Measurements from ENCODE around the gene MS4A8. TPM values are rescaled to one million over a fixed set of nuclear protein-coding genes. Genes with fewer than 3 reads are reported as not detected.
"Not testable (repeated sequence)": the region's sequence is repeated elsewhere in the genome, so short reads cannot be mapped to it uniquely, and the experiment has no call there.

The MS4A8 gene, protein sequence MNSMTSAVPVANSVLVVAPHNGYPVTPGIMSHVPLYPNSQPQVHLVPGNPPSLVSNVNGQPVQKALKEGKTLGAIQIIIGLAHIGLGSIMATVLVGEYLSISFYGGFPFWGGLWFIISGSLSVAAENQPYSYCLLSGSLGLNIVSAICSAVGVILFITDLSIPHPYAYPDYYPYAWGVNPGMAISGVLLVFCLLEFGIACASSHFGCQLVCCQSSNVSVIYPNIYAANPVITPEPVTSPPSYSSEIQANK
- 0.18 TPM for polyA plus RNA-seq (ENCODE audit: insufficient read length)
- long read RNA-seq, donor 1: 0 reads
- long read RNA-seq, donor 2: 0 reads
- long read RNA-seq, donor 3: 0 reads
- long read RNA-seq, donor 4: 0 reads
- long read RNA-seq, donor 5: 0 reads
- long read RNA-seq, donor 6: 0 reads
- long read RNA-seq, donor 7: 0 reads
- long read RNA-seq, donor 8: 0 reads

DNA sequence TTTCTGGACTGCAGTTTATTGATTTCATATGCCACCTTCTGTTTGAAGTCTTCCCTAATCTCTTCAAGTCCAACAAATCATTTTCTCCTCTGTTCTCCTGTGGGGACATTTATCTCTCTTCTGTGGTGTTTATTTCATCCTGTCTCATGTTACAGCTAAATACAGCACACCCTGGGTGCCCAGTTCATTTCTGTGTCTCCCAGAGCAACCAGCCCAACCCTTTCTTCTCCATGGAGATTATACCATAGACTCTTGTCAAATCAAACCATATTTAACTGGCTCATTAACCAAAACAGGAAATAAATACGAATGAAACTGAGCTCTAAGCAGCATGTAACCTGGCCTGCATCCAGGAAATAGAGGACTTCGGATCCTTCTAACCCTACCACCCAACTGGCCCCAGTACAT, at the start of gene MS4A8:
MS4A8 (plus strand) TSS at position 329 of the 408 bp plus-strand sequence. CDS start 1,249 bp downstream, outside the sequence.
- no peak for DNase-seq

DNA sequence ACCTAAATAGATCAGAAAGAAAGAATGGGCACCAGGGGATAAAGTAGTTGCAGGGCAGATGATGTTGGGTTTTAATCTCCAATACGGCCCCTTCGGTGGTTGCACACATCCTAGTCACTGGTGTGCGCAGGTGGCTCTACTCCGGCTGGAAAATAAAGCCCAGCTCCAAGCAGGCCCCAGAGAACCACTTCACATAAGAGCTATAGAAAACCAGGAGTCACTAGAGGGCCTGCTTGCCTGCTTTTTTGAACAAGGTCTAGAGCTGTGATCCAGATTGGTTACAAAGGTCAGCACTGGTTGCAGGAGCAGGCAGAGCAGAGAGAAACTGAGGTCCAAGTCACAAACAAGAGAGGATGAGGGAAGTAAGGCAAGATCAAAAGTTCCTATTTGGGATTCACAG, 41.5 kb upstream of the MS4A8 start:
- DNase-seq: no peak

DNA sequence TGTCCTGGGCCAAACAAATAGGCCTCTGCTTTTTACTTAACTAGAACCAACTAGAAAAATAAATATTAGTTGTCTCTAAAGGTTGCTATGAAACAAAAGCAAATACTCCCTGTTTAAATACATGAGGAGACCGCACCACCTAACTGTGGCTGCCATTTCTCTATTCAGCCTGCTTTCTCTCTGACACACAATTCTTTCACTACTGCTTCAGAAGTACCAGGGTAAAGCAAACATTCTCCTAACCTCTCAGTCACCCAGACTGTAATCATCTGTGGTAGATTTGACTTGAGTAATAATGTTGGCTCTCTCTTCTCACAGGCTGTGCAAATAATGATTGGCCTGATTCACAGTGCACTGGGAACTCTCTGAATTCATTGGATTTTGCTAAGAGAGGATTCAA, 41.0 kb upstream of the MS4A8 start:
- no peak for DNase-seq

DNA sequence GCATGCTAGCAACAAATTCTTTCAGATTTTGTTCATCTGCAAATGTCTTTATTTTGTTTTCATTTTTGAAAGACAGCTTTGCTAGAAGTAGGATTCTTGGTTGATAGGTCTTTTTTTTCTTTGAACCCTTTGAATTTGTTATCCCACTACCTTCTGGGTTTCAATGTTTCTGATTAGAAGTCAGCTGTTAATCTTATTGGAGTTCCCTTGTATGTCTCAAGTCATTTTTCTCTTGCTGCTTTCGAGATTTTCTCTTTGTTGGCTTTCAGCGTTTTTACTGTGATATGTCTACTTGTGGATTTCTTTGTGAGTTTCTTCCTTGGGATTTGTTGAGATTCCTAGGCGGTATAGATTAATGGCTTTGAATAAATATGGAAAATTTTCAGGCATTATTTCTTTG, 27.2 kb upstream of the MS4A8 start:
- DNase-seq: no peak

DNA sequence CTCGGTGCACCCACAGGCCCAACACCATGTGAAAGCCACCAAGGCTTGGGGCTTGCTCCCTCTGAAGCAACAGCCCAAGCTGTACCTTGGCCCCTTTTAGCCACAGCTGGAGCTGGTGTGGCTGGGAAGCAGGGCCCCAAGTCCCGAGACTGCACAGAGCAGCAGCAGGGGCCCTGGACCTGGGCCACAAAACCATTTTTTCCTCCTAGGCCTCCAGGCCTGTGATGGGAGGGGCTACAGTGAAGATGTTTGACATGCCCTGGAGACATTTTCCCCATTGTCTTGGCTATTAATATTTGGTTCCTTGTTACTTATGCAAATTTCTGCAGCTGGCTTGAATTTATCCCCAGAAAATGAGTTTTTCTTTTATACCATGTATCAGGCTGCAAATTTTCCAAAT, 21.2 kb upstream of the MS4A8 start:
- not testable (repeated sequence) for DNase-seq

DNA sequence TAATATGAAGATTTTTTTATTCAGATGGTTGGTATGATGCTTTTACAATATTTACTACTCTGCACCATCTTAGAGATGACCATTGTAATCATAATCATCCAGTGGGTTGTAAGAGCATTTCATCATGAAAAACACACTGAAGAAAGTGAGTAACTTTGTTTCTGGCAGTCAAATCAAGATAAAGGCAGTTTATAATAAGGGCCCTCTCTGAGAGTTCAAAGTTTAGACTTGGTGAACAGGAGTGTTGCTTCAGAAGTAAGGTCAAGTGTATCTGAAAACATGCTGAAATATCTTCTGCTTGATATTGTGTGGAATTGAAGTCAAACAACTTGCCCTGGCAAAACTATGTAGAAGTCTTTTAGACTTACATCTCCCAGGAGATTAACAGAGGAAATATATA, 19.5 kb upstream of the MS4A8 start:
- no peak for DNase-seq

DNA sequence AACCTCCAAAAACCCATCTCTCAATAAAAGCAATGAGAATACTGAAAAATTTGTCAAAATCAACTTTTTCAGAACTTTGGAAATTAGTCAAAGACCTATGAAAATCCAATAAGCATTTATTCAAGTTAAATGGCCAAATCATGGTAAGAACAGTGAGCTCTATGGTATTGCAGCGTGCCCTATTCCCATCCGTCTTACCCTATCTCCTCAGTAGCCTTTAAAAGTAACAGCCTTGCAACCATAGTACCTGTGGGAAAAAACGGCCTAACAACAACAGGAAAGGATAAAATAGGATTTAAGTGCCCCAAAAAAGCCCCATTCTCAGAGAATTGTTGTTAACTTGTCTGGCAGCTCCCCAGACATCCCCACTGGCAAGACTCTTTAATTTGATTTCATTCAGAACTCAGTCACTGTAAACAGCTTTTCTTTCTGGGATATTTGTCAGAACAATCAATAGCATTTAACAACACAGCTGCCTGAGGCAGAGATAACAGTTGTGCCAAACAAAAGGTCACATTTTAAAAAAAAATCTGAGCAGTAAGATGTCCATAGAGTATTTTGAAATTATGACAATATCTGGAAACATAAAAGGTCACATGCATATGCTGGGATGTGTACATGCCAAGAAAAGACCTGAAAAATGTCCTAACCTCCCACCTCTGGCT, 18.8 kb upstream of the MS4A8 start:
- DNase-seq: no peak

DNA sequence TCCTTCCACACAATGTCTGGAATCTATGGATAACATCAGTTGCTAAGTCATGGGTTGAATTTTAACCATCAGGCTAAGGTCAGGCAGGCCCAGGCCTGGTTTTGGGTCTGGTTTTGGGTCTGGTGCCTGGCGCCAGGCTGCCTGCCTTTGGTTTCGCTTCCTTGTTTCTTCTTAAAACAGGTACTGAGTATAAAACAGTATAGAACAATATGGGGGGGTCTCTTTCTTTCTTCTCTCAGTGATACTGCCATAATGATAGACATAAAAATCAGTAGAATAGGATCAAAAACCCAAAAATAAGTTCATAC, 14.9 kb upstream of the MS4A8 start:
- not testable (repeated sequence) for DNase-seq

DNA sequence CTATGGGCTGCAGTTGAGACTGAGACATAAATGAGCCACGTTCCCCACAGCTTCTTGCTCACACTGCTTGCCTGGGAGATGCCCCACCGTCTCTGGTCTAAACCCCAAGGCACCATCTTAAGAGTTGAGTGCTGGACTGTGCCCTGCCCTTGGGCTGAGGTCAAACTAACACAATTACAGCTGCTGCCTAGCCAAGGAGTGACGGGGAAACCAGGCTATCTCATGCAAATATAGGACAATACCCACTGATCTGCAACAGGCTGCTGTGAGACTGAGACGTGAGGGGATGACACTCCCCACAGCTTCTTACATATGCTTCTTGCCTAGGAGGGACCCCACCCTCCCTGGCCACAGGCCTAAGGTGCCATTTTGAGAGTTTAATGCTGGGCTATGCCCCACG, 7.8 kb upstream of the MS4A8 start:
- no peak for DNase-seq

DNA sequence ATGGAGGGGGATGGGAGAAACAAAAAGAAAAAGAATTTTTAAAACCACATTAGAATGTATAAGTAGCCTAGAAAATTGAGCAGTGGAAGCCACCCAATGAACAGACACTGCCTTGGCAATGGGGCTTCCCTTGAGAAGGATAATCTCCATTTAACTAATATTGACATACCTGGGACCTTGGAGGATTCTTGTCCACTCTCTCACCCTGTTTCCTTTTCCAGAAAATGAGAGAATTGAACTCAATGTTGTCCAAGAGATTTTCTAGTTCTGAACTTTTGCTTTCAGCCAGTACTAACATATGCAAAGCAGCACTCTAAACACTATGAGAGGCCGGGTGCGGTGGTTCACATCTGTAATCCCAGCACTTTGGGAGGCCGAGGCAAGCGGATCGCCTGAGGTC, 524 bp downstream of the MS4A8 start:
- no peak for DNase-seq

DNA sequence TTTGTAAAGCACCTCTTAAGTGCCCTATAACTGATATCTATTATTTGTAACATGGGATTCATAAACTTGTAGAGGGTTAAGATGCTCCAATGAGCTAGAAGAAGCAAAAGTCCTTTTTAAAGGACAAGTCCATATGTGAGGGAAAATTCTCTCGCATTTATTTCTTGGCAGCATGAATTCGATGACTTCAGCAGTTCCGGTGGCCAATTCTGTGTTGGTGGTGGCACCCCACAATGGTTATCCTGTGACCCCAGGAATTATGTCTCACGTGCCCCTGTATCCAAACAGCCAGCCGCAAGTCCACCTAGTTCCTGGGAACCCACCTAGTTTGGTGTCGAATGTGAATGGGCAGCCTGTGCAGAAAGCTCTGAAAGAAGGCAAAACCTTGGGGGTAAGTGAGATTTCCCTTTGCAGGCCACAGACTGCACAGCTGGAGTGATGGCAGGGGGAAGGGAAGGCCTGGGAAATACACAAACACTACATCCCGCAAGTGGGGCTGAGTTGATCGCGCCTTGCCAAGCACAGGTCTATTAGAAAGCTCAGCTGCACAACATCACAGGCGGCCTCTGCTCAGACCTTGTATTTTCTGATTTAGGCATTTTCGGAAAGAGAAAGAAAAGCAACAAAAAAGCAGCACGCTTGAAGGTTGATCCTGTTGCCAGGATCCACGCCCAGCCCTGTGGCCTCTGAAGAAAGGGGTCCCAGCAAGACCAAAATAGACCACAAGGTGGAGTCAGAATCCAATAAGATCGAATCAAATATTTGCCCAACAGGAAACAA, 1.5 kb downstream of the MS4A8 start:
- peak; percentile 28 for DNase-seq

DNA sequence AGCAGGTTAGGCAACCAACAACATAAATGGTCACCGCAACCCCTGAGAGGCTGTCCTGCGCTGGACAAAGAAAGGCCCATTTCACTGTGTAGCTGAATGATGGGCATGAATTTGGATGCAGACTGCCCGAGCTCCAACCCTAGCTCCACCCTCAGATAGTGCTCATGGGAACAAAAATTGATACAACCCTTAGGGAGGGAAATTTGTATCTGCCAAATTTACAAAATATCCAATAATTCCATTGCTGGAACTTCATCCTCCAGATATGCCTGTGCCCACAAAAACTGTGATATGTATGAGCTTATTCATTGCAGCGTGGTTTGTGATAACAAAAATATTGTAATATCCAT, 2.0 kb downstream of the MS4A8 start:
- no peak for DNase-seq

DNA sequence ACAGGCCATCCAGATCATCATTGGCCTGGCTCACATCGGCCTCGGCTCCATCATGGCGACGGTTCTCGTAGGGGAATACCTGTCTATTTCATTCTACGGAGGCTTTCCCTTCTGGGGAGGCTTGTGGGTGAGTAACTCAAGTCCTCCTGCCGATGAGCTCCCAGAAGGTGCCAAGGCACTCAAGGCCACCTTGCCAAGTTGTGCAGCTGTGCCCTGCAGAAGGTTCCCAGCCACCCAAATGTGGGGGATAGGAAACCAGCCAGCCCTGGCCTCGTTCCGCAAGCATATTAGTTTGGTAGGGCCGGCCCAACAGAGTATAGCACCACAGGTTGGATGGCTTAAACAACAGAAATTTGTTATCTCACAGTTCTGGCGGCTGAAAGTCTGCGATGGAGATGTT, 4.0 kb downstream of the MS4A8 start:
- no peak for DNase-seq

DNA sequence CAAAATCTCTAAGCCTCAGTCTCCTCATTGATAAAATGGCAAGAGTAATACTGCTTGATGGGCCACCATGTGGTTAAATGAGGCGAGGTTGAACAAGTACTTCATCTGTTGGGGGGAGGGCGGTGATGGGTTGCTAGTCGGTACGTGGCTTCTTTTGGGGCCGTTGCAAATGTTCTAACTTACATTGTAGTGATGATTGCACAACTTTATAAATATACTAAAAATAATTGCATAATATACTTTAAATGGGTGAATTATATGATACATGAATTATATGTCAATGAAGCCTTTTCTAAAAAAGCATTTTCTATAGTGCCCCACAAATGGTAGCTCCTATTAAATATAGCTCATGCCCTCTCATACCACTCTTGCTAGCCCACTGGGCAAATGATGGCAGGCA, 6.5 kb downstream of the MS4A8 start:
- no peak for DNase-seq

DNA sequence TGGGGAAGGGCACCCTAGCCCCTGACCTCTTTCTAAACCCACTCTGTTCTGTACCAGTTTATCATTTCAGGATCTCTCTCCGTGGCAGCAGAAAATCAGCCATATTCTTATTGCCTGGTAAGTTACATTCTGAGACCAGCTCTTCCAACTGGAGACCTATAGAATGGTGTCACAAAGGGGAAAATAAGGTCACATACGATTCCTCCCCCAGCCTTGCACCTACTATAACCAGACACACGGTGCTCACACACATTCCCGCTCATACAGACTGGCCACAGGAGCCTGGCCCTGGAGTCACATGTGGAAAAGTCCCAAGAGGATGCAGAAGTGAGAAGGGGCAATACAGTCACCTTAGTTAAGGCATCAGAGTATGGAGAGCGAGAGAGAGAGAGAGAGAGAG, 7.5 kb downstream of the MS4A8 start:
- DNase-seq: no peak

DNA sequence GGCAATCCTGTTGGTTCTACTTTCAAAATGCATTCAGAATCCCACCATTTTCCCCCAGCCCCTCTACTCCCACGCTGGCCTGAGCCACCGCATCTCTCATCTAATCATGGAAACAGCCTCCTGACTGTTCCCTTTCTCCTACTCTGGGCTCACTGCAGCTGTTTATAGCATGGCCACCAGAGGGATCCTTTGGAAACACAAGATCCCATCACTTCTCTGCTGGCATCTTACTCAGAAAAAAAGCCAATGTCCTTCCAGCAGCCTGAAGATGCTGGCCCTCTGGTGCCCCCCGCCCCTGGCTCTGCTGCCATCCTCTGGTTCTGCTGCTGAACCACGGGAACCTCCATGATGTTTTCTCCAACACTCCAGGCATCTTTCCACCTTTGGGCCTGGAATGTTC, 11.1 kb downstream of the MS4A8 start:
- no peak for DNase-seq

DNA sequence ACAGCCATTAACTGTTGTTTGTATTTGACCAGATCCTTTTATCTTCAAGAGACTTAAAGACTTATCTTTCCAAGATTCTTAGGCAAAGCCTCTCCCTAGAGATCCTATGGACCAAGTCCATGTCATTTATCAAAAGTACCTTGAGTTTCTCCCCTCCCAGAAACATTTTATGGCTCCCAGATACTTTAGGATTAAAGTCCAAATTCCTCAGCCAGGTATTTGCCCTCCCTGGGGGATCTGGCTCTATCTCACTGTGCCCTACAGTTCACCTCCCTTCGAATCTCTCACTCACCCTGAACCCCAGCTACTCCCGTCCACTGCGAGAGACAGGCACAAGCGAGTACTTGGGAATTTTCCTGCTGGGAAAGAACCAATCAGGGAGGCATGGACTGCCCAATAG, 11.9 kb downstream of the MS4A8 start:
- DNase-seq: no peak

DNA sequence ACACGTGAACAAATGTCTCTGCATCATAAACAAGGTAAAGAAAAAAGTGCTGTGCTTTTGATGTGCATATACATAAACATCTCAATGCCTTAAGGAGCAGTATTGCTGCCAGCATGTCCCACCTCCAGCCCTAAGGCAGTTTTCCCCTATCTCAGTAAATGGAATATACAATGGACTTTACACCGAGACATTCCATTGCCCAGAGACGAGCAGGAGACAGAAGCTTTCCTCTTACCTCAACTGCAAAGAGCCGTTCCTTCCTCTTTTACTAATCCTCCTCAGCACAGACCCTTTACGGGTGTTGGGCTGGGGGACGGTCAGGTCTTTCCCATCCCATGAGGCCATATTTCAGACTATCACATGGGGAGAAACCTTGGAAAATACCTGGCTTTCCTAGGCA, 14.0 kb downstream of the MS4A8 start:
- not testable (repeated sequence) for DNase-seq

DNA sequence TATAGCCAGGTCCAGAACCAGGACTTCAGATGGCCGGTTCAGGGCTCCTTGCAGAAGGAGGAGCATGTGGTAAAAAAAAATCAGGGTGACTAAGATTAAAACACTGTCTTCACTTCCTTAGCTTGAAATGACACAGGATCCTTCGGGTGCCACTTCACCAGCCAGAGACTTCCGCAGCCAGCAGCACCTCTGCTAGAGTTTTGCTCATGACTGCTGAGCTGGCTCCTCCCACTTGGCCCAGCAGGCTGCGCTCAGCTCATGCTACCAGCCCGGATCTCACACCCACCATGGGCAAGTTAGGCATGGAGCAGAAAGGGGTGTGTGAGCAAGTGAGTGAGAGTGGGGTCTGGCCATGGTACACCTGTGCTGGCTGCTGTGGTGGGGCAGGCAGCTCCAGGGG, 18.5 kb downstream of the MS4A8 start:
- no peak for DNase-seq

DNA sequence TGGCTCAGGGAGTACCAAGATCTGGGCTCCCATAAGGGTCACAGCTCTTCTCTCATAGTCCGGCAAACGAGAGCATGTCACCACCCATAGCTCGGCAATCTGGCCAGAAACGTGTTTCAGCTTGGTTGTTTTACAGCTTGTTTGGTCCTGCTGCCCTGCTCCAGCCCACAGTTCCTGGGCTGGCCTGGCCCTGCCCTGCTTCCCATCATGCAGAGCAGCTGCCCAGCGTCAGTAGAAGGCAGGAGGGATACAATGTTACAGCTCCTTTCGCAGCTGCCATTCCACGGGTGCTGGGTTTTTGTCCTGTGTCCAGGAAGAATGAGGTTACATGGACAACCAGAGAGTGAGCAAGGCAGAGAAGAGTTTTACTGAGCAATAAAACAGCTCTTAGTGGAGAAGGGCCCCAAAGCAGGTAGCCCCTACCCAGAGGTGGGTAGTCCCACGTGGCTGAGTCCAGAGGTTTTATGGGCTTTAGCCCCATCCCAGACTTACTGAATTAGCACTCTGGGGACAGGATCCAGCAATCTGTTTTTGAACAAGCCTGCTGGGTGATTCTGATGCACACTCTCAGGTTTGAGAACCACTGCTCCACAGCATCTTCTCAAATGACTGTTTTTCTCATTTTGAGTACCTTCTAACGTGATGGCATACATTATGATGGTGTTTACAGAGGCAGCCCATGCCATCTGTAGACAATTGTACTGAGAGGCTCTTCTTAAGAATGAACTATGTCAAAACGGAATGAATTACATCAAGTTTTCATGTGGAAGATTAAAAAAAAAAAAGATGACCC, 19.3 kb downstream of the MS4A8 start:
- DNase-seq: no peak

DNA sequence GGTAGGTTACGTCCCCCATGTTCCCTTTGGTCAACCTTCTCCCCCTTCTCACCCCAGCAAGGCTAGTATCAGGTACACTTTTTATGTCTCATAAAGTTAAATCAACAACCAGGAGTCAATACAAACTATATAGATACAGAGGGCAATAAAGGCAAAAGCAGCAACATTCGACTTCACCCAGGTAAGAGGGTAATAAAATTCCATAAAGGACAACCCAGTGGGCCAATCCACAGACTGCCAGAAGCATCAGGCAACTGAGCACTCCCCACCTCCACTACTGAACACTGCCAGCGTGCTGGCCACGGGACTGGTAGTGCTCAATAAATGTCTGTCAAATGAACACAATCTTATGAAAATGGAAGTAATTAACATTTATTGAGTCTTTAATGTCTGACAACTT, 20.0 kb downstream of the MS4A8 start:
- no peak for DNase-seq

DNA sequence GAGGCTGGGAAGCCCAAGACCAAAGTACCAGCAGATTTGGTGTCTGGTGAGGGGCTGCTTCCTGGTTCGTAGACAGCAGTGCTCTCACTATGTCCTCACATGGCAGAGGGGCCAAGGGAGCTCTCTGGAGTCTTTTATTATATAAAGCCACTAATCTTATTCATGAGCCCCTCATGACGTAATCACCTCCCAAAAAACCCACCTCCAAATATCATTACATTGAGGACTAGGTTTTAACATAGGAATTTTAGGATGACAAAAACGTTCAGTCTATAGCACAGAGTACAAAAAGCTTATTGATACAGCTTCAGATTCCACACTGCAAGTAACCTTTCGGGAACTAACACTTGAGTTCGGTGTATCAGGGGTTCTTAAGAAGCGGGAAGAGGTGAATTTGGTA, 21.0 kb downstream of the MS4A8 start:
- no peak for DNase-seq

DNA sequence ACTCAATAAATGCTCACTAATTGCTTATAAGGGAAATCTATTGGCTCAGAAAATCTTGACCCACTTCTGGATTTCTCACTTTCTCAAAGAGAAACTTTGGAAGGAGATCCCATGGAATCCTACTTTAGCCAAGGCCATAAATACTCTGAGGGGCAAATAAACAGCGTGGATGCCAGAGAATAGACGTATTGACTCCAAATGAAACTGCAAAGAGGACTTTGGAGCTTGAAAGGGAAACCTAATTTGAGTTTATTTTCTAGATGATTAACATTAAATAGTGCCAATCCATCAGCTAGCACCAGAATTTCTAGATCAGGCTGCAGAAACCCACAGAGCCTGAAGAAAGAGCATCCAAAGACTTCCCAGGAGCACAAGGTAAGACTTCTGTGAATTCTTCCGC, 25.0 kb downstream of the MS4A8 start, which contains the start of gene MS4A18:
MS4A18 (plus strand) TSS at position 301 of the 400 bp plus-strand sequence.
- DNase-seq: no peak

All from left kidney (tissue), 8 donors.